Fibroblast of villous mesenchyme (primary cell): ENCODE results near the gene MYO7B. TPM values are rescaled to one million over a fixed set of nuclear protein-coding genes. Genes with fewer than 3 reads are reported as not detected.

Source experiments
- DNase-seq: peaks from one replicate; pipeline ENCODE4 v3.0.0-alpha.2; 2010; ENCODE audit warnings: low read depth
- H3K4me3 ChIP-seq: 2 replicates; pipeline ENCODE4 v1.5.1; 2011; ENCODE audit warnings: low read depth, mild to moderate bottlenecking, low read length
- total RNA-seq: library from RNA; depleted of rRNA; stranded (reverse); fragments of >200 nt; gene quantifications from 2 replicates; pipeline ENCODE4 v1.2.3, GENCODE V29; 2012
- TF ChIP-seq, protein P1 (sequence below): IDR thresholded peaks from 2 replicates; pipeline ENCODE4 v1.5.1; 2012; ENCODE audit warnings: low read depth, mild to moderate bottlenecking, low read length; ENCODE audit not compliant: insufficient read depth

MYO7B gene
- total RNA-seq, 1 donor, result 0.86 TPM

DNA sequence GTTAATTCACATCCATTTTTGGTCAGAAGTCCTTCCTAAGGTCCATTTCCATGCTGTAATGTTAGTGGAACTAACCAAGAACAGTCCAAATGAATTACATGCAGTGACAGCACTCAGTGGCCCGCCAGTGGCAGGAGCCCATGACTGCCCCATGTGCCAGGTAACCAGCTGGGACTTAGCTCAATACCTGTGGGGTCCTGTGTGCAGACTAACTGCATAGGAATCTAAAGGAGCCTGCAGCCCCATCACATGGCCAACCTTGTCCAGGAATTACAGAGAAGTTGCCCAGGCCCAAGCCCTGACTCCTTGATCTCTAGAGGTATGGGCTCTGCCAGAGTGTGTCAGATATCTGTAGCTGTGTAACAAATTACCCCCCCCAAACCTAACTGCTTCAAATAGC, 75.1 kb downstream of the MYO7B start:
- DNase-seq, result no peak
- H3K4me3 ChIP-seq, result no peak overlapping the region
- TF ChIP-seq, protein P1, sequence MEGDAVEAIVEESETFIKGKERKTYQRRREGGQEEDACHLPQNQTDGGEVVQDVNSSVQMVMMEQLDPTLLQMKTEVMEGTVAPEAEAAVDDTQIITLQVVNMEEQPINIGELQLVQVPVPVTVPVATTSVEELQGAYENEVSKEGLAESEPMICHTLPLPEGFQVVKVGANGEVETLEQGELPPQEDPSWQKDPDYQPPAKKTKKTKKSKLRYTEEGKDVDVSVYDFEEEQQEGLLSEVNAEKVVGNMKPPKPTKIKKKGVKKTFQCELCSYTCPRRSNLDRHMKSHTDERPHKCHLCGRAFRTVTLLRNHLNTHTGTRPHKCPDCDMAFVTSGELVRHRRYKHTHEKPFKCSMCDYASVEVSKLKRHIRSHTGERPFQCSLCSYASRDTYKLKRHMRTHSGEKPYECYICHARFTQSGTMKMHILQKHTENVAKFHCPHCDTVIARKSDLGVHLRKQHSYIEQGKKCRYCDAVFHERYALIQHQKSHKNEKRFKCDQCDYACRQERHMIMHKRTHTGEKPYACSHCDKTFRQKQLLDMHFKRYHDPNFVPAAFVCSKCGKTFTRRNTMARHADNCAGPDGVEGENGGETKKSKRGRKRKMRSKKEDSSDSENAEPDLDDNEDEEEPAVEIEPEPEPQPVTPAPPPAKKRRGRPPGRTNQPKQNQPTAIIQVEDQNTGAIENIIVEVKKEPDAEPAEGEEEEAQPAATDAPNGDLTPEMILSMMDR, result no peak

DNA sequence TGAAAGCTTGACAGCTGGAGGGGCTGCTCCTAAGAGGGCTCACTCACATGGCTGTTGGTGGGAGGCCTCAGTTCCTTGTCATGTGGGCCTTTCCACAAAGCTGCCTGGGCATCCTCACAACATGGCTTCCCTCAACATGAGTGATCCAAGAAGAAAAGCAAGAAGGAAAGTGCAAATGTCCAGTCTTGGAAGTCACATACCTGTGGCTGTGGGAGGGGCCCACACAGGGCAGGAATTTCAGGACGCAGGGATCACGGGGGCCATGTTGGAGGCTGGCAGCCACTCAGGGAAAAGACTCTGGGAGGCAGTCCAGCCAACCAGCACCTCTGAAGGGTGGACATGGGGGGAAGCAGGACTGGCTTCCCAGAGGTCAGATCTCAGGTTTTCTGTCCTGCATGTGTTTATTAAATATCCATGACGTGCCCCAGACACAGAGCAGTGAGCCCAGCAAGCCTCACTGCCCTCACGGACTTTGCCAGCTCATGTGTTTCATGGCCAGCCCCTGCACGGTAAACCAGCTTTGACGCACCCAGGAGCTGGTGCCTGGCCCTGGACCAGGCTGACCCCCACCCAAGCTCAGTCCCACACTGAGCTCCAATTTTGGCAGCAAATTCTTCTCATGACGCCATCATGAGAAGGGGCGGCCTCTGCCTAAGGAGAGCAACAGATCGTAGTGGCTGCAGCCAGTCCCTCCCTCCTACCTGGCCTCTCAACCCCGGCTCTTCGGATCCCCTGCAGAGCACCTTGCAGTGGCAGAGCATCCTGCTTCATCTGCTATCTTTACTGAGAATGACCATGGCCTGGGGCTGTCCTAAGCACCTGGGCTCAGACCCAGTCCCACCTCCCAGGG, 75.8 kb downstream of the MYO7B start:
- no peak for DNase-seq
- no peak overlapping the region for H3K4me3 ChIP-seq
- TF ChIP-seq, protein P1, result no peak

DNA sequence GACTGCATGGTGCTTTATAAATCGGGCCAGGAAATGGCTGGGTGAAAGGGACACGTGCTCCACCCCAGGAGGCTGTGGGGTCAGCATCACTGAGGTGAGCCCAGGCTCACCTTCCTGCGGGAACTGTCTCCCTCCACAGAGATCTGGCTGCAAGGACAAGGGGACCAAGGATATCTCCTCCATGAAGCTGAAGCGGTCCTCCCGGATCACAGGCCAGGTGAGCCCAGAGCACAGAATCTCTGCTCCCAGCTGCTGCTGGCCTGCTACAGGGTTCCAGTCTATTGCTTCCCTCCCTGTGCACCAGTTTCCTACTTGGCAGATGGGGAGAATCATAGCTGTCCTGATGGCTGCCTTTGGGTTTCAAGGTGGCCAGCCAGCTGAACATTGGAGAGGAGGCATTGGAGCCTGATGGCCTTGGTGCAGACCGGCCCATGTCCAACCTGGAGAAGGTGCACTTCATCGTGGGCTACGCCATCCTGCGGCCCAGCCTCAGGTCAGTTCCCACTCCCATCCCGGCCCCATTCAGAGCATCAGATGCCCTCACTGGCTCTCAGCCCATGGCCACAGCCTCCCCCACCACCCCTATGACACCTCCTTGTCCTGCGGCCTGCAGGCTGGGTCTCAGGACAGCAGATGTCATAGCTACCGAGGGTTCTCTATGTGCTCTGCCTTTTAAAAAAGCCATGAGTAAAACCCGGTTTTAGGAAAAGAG, 76.8 kb downstream of the MYO7B start:
- TF ChIP-seq, protein P1, result no peak
- no peak overlapping the region for H3K4me3 ChIP-seq
- no peak for DNase-seq

DNA sequence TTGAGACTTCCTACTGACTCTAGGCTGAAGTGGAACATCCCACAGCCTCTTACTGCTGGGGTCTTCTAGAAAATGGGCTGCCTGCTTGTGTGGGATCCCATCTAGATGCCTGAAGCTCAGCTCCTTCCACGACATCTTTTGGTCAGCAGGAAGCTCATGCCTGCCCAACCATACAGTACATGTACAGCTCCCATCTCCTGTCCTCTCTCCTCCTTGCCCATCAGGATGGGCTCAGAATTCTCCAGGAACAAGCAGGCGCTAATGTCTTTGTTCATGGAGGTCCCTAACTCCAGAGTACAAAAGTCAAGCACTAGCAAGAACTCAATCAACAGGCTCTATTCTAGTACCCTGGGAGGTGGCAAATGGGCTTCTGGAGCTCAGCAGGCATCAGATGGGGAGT, 78.8 kb downstream of the MYO7B start:
- TF ChIP-seq, protein P1, result no peak
- DNase-seq, result no peak
- no peak overlapping the region for H3K4me3 ChIP-seq

DNA sequence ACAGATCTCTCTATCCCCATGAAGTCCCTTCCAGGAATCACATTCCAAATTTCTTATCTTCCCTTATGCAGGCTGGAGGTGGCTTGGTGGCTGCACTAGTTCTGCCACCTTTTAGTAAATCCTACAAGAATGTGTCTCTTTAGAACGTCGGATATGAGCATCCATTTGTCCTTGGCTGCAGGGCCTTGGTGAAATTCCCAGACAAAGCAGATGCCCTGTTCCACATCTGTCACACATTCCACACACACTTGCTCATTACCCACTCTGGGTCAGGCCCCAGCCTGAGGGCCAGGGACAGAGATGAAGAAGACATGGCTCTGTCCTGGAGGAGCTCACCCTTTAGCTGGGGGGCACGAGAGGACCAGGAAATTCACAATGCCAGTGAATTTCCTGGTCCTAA, 79.2 kb downstream of the MYO7B start:
- TF ChIP-seq, protein P1, result no peak
- no peak overlapping the region for H3K4me3 ChIP-seq
- no peak for DNase-seq

DNA sequence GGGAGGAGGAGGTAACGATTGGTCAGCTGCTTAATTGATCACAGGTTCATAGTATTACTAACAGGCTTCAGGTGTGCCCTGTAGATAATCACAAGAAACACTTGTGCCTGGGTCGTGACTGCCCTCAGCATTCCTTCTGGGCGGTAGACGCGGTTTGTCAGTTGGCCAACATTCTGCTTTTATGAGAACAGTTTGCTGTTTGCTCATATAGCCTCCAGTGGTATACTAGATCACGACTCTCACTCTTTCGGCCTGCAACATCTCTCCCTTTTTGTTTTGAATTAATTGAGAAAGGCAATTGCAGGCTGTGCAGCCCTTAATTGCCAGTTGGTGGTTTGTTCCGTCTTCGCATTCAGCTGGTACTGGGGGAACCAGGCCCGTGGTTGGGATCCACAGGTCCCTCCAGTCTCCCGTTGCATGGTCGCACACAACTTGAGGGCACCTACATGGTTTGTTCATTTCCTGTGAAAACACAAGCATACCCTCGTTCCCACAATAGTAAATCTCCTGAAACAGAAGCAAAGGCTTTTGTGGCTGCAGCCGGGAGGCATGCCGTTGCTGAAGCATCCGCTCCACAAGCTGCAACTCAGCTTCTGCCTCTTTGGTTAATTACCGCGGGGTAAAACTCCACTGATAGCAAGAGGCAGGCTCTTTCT, 80.2 kb downstream of the MYO7B start:
- H3K4me3 ChIP-seq, result no peak overlapping the region
- DNase-seq, result no peak
- TF ChIP-seq, protein P1, result no peak
